GM12891 (cell line): Measurements from ENCODE around the gene CLRN1.

Source experiments
- PAX5 ChIP-seq: IDR thresholded peaks from 2 replicates; pipeline ENCODE4 v1.6.1; 2011; ENCODE audit warnings: low read length, moderate library complexity, mild to moderate bottlenecking; ENCODE audit not compliant: insufficient read depth, severe bottlenecking
- POLR2A ChIP-seq: IDR thresholded peaks from 2 replicates; pipeline ENCODE4 v1.6.1; 2011; ENCODE audit warnings: low read depth, low read length, control low read depth
- POLR2AphosphoS5 ChIP-seq: IDR thresholded peaks from 2 replicates; pipeline ENCODE4 v1.6.1; 2011; ENCODE audit warnings: low read depth, low read length, control low read depth
- SPI1 ChIP-seq: IDR thresholded peaks from 2 replicates; pipeline ENCODE4 v1.6.1; 2011; ENCODE audit warnings: low read depth, low read length, control low read depth
- TAF1 ChIP-seq: IDR thresholded peaks from 2 replicates; pipeline ENCODE4 v1.6.1; 2011; ENCODE audit warnings: low read depth, low read length, control low read depth

DNA sequence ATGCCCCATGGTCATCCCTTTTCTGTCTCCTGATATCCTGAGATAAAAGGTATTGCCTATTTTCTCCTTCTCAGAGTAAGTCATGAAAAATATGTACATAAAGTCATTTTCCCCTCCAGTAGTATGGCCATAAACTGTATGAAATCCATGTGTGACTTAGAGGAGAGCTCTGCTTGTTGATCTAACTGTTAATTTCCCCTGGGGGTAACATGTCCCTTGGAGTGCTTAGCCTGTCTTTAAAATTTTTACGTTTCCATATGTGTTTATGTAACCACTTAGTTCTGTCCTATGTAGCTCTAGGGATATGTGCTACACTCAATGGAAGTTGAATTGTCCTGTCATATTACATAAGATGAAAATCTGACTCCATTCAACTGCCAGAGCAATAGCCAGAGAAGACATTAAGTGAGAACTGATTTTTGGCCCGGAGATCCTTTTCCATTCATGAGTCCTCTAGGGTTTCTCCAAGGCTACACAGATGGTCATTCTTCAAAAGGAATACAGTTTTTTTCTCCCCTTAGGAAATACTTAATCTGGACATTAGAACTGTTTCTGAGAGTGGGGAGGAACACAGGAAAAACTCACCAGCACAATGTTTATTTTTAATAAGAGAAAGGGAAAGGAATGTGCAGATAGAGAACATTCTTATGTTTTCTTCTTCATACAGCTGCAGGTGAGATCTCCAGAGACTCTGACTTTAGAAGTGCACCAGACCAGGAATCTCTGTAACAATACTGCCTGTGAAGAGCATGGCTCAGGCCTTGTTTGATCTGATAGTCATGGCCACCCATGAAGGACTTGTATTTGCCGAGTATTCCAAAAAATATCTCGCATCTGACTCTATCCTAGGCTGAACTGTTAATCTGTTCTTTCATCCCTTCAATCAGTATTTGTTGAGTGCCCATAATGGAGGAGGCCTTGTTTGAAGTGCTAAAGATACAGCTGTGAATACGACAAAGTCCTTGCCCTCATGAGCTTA is 29.8 kb upstream of the CLRN1 start:
- no peak for TF ChIP-seq PAX5
- TF ChIP-seq POLR2A: no peak
- TF ChIP-seq TAF1: no peak
- TF ChIP-seq POLR2AphosphoS5: no peak
- no peak for TF ChIP-seq SPI1
